K562 (cell line): ENCODE results near the gene EMC1. TPM values are rescaled to one million over a fixed set of nuclear protein-coding genes. Genes with fewer than 3 reads are reported as not detected.

ENCODE experiments used
- ATAC-seq: fragments of 200-7000 bp; cut with Tn5 transposase; 3 replicates; pipeline ENCODE4 v1.9.1; 2020; ENCODE audit warnings: moderate library complexity
- BruUV-seq: library from RNA; stranded (reverse); fragments of 400-500 nt; replicated peaks from 2 replicates; lab custom pipeline; 2021; lab: Mats Ljungman, UMichigan
- CTCF ChIA-PET: fragments of 300-600 bp; formaldehyde crosslinking; extraction: SDS; loops from one replicate; lab custom pipeline; 2021; ENCODE audit warnings: low intra/inter-chr PET ratio; lab: Yijun Ruan, JAX
- POLR2A ChIA-PET: fragments of 300-600, 350-650 bp; sonication (Branson Sonifier 250); formaldehyde crosslinking; extraction: SDS; loops from one replicate; lab custom pipeline; 2021; ENCODE audit warnings: antibody characterized with exemption, inconsistent platforms; lab: Yijun Ruan, JAX
- DNase-seq, 4 experiments: peaks; one replicate each; pipeline versions ENCODE4 v3.0.0 to v3.0.0-alpha.2; 2011 to 2018; ENCODE audit warnings: low spot score in 3 of 4, mixed read lengths in 3 of 4; ENCODE audit errors: extremely low read depth in 1 of 4
- FAIRE-seq: peaks from 2 replicates; lab custom pipeline; 2011; peaks lifted over from hg19 to GRCh38; lab: Jason Lieb, UNC
- H2AFZ ChIP-seq: 2 replicates; pipeline ENCODE4 v1.6.0; 2011; ENCODE audit warnings: low read depth, low read length, control low read depth, inconsistent platforms
- H3K27ac ChIP-seq: fragments of 200-600 bp; 3 replicates; pipeline ENCODE4 v1.8.0; 2011; ENCODE audit warnings: low read depth, mild to moderate bottlenecking, control low read depth, inconsistent platforms, low read length, moderate library complexity, mixed read lengths; ENCODE audit errors: extremely low read depth
- H3K27me3 ChIP-seq, 2 experiments: fragments of 300-600 bp in 1 of 2; 2 replicates in 1 of 2; 3 replicates in 1 of 2; pipeline versions ENCODE4 v1.6.0 to v1.8.0; 2011; ENCODE audit warnings: inconsistent platforms in 2 of 2, low read length in 2 of 2, mild to moderate bottlenecking in 1 of 2, mixed read lengths in 1 of 2, moderate library complexity in 1 of 2; ENCODE audit not compliant: control insufficient read depth in 2 of 2, insufficient read depth in 2 of 2
- H3K36me3 ChIP-seq: fragments of 300-600 bp; 3 replicates; pipeline ENCODE4 v1.8.0; 2011; ENCODE audit warnings: mild to moderate bottlenecking, low read length, inconsistent platforms; ENCODE audit not compliant: control insufficient read depth, insufficient read depth
- H3K4me1 ChIP-seq, 2 experiments: fragments of 200-600 bp in 1 of 2; replicated peaks in 1 of 2; 2 replicates in 1 of 2; 3 replicates in 1 of 2; pipeline versions ENCODE4 v1.5.1 to v1.8.0; 2011; ENCODE audit warnings: inconsistent platforms in 2 of 2, low read length in 2 of 2, mild to moderate bottlenecking in 1 of 2, mixed read lengths in 1 of 2, moderate library complexity in 1 of 2; ENCODE audit not compliant: control insufficient read depth in 2 of 2, insufficient read depth in 2 of 2
- H3K4me2 ChIP-seq: 2 replicates; pipeline ENCODE4 v1.6.1; 2011; ENCODE audit warnings: low read length, control low read depth, inconsistent platforms, mixed read lengths; ENCODE audit not compliant: insufficient read depth
- H3K4me3 ChIP-seq: fragments of 200-600 bp; sonication (generic), shearing (Covaris generic); 2 replicates; pipeline ENCODE4 v1.5.1; 2016; ENCODE audit warnings: control low read depth, inconsistent platforms
- H3K79me2 ChIP-seq: fragments of 200-600 bp; 3 replicates; pipeline ENCODE4 v1.8.0; 2011; ENCODE audit warnings: low read length, inconsistent platforms; ENCODE audit not compliant: control insufficient read depth, insufficient read depth
- H3K9ac ChIP-seq, 2 experiments: 2 replicates each; pipeline versions ENCODE4 v1.6.0 to v1.6.1; 2011; ENCODE audit warnings: low read depth in 2 of 2, low read length in 2 of 2, control low read depth in 1 of 2, inconsistent platforms in 1 of 2, mild to moderate bottlenecking in 1 of 2, mixed read lengths in 1 of 2; ENCODE audit not compliant: insufficient read depth in 1 of 2
- H3K9me1 ChIP-seq: one replicate; pipeline ENCODE4 v1.6.0; 2011; ENCODE audit warnings: inconsistent platforms, mild to moderate bottlenecking, low read length, moderate library complexity; ENCODE audit not compliant: control insufficient read depth, insufficient read depth
- H3K9me3 ChIP-seq: replicated peaks from 2 replicates; pipeline ENCODE4 v1.5.1; 2011; ENCODE audit warnings: low read depth, low read length, inconsistent platforms; ENCODE audit not compliant: control insufficient read depth, insufficient read depth
- H4K20me1 ChIP-seq: replicated peaks from 2 replicates; pipeline ENCODE4 v1.6.1; 2011; ENCODE audit warnings: low read length, inconsistent platforms, mixed read lengths; ENCODE audit not compliant: control insufficient read depth, insufficient read depth
- EHMT2 ChIP-seq: fragments of 450-650 bp; IDR thresholded peaks from 2 replicates; pipeline ENCODE4 v1.6.1; 2018; ENCODE audit warnings: antibody characterized with exemption
- HMG20A ChIP-seq: fragments of 450-650 bp; formaldehyde crosslinking; conservative IDR thresholded peaks from 2 replicates; pipeline ENCODE4 v1.4.0; 2020; ENCODE audit warnings: mild to moderate bottlenecking, mixed read lengths
- HOMEZ ChIP-seq: fragments of 250-450 bp; sonication (Bioruptor Pico); IDR thresholded peaks from 2 replicates; pipeline ENCODE4 v1.4.0; 2020; ENCODE audit warnings: mild to moderate bottlenecking, moderate library complexity
- KLF16 ChIP-seq: IDR thresholded peaks from 2 replicates; pipeline ENCODE4 v1.6.1; 2016; ENCODE audit warnings: antibody characterized with exemption
- MYNN ChIP-seq, 2 experiments: sonication (generic); formaldehyde crosslinking in 1 of 2; IDR thresholded peaks; 2 replicates each; pipeline versions ENCODE4 v1.5.0 to v1.6.1; 2016 to 2020; ENCODE audit warnings: antibody characterized with exemption in 1 of 2, missing genetic modification reagents in 1 of 2
- OTX1 ChIP-seq: fragments of 450-650 bp; formaldehyde crosslinking; IDR thresholded peaks from 2 replicates; pipeline ENCODE4 v1.4.0; 2022; ENCODE audit warnings: mild to moderate bottlenecking
- RBBP5 ChIP-seq: fragments of 200-600 bp; sonication (generic); IDR thresholded peaks from 2 replicates; pipeline ENCODE4 v1.6.1; 2012; ENCODE audit warnings: borderline replicate concordance, mild to moderate bottlenecking, low read length, control low read depth, inconsistent platforms; ENCODE audit not compliant: insufficient read depth, poor library complexity, severe bottlenecking
- RCOR1 ChIP-seq, 2 experiments: IDR thresholded peaks; 2 replicates each; pipeline ENCODE4 v1.6.1; 2012; ENCODE audit warnings: low read depth in 2 of 2, low read length in 2 of 2, borderline replicate concordance in 1 of 2, improper control_type of control experiment in 1 of 2
- SMARCE1 ChIP-seq: fragments of 450-650 bp; IDR thresholded peaks from 2 replicates; pipeline ENCODE4 v1.7.1; 2016; ENCODE audit warnings: mild to moderate bottlenecking
- ZBED1 ChIP-seq: IDR thresholded peaks from 2 replicates; pipeline ENCODE4 v1.6.1; 2014
- ZNF165 ChIP-seq: fragments of 250-450 bp; sonication (Bioruptor Pico); IDR thresholded peaks from 2 replicates; pipeline ENCODE4 v1.4.0; 2020; ENCODE audit warnings: borderline replicate concordance
- WGBS: fragments of 100-300 bp; shearing (Covaris generic); methylation state at CpG from one replicate; pipeline ENCODE4 v1.1.6; 2016; ENCODE audit warnings: low coverage, mixed read lengths; ENCODE audit not compliant: insufficient coverage; ENCODE audit errors: missing lambda C conversion rate; 5-methylcytosine and 5-hydroxymethylcytosine counted together
- in situ Hi-C: fragments of 300-500 bp; cut with MboI; formaldehyde crosslinking; loops from 4 replicates; pipeline ENCODE4 v1.15.0; 2018; ENCODE audit warnings: inconsistent platforms, mixed read lengths
- intact Hi-C: fragments of 100-400 bp; cut with micrococcal nuclease; formaldehyde crosslinking; loops from 2 replicates; pipeline ENCODE4 v1.14.2; 2022
- polyA plus RNA-seq, 8 experiments: library from polyadenylated mRNA; depleted of rRNA in 4 of 8; stranded (reverse) in 5 of 8; unstranded in 3 of 8; fragments of >200 nt; fragmentation: Nextera tagmentation in 2 of 8; fragmentation: Illumina TruSeq in 1 of 8; extraction: Ambion mirVana in 2 of 8; extraction: Trizol in 1 of 8; gene quantifications; 2 replicates each; pipeline versions ENCODE4 v1.2.1 to v1.2.3, GENCODE V29; 2011 to 2014; ENCODE audit warnings: inconsistent platforms in 1 of 8, missing spikeins in 1 of 8
- total RNA-seq, 7 experiments: library from RNA; depleted of rRNA in 6 of 7; stranded (reverse); fragments of >200 nt in 6 of 7; fragmentation: Illumina TruSeq in 2 of 7; extraction: Trizol in 2 of 7; gene quantifications; 2 replicates each; pipeline versions ENCODE4 v1.2.1 to v1.2.3, GENCODE V29; 2011 to 2021; ENCODE audit warnings: low replicate concordance in 1 of 7
- TF ChIP-seq, protein P1 (sequence below): fragments of 450-650 bp; formaldehyde crosslinking; IDR thresholded peaks from 2 replicates; pipeline ENCODE4 v1.4.0; 2022; ENCODE audit warnings: missing genetic modification characterization
- TF ChIP-seq, protein P2 (sequence below): fragments of 250-450 bp; sonication (Bioruptor Pico); IDR thresholded peaks from 2 replicates; pipeline ENCODE4 v1.4.0; 2020; ENCODE audit warnings: mild to moderate bottlenecking
- TF ChIP-seq, protein P3 (sequence below): fragments of 450-650 bp; formaldehyde crosslinking; IDR thresholded peaks from 2 replicates; pipeline ENCODE4 v1.4.0; 2020; ENCODE audit warnings: mild to moderate bottlenecking, moderate library complexity

EMC1 gene
- total and polyA plus RNA-seq, 9 of the 15 experiments (the other 6 are each of a cell fraction or from before 2014, with no cell fraction given): 17.8 to 88.2 (median 37.4) TPM

- no peak for TF ChIP-seq OTX1 (CRISPR knock-in tag)
- TF ChIP-seq HMG20A (CRISPR knock-in tag): no peak
- TF ChIP-seq KLF16: peak; percentile 38; the same call in 1 of the 2 replicates
These were observed 10.4 kb downstream of the EMC1 start (continued) for GRCh38 chr1:19240673-19241538.

- POLR2A ChIA-PET: interaction anchor here (0.6 to 3.7 kb wide), 2 partner anchors 12 to 60 kb away, joined by 3 to 20 read pairs; partner anchors contain the start of genes EMC1 and MRTO4
- CTCF ChIA-PET: interaction anchor here (1.2 to 2.7 kb wide), 2 partner anchors 61 to 62 kb away, joined by 4 to 23 read pairs; no protein-coding TSS in a partner anchor
- WGBS: 95% methylated on average over 7 of the region's 7 CpGs
- Histone ChIP-seq H3K4me3 (no peak overlapping the region), H3K9me1 (no peaks in the 10 kb centered on the region), H3K9ac (no peak overlapping the region), H3K27ac (no peak overlapping the region), H3K4me2 (no peak overlapping the region), H3K9me3 (no peaks in the 10 kb centered on the region), H3K79me2 (peaks cover 4% of the 10 kb centered on the region), H3K27me3 (no peaks in the 10 kb centered on the region), H3K36me3 (peaks cover 91% of the 10 kb centered on the region), H4K20me1 (peaks cover 4% of the 10 kb centered on the region; the same call in 1 of the 2 replicates), H2AFZ (no peak overlapping the region), H3K4me1 (no peaks in the 10 kb centered on the region)
- intact Hi-C loops (loop anchor here (2.0 to 10.0 kb wide), 3 partner anchors 61 to 325 kb away; no protein-coding TSS in a partner anchor), in situ Hi-C loops (loop anchor here (10.0 kb wide), 2 partner anchors 355 to 415 kb away; no protein-coding TSS in a partner anchor)
- no TSS peak for BruUV-seq
- FAIRE-seq: no peak
- ATAC-seq: no peak
- DNase-seq: no peak
- TF ChIP-seq SMARCE1: no peak
- TF ChIP-seq, protein P1, sequence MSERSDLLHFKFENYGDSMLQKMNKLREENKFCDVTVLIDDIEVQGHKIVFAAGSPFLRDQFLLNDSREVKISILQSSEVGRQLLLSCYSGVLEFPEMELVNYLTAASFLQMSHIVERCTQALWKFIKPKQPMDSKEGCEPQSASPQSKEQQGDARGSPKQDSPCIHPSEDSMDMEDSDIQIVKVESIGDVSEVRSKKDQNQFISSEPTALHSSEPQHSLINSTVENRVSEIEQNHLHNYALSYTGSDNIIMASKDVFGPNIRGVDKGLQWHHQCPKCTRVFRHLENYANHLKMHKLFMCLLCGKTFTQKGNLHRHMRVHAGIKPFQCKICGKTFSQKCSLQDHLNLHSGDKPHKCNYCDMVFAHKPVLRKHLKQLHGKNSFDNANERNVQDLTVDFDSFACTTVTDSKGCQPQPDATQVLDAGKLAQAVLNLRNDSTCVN (CRISPR knock-in tag): no peak
- TF ChIP-seq RBBP5: no peak
- TF ChIP-seq RCOR1 (IDR thresholded peaks at IDR 0.05; ENCODE audit: borderline replicate concordance in 1 of 2, low read depth in 2 of 2, low read length in 2 of 2): no peak
- no peak for TF ChIP-seq ZBED1
- no peak for TF ChIP-seq ZNF165 (CRISPR knock-in tag)
- no peak for TF ChIP-seq EHMT2
- TF ChIP-seq, protein P2, sequence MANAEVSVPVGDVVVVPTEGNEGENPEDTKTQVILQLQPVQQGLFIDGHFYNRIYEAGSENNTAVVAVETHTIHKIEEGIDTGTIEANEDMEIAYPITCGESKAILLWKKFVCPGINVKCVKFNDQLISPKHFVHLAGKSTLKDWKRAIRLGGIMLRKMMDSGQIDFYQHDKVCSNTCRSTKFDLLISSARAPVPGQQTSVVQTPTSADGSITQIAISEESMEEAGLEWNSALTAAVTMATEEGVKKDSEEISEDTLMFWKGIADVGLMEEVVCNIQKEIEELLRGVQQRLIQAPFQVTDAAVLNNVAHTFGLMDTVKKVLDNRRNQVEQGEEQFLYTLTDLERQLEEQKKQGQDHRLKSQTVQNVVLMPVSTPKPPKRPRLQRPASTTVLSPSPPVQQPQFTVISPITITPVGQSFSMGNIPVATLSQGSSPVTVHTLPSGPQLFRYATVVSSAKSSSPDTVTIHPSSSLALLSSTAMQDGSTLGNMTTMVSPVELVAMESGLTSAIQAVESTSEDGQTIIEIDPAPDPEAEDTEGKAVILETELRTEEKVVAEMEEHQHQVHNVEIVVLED: no peak
- no peak for TF ChIP-seq MYNN (IDR thresholded peaks at IDR 0.05)
- TF ChIP-seq MYNN (CRISPR knock-in tag; IDR thresholded peaks at IDR 0.05): no peak
- TF ChIP-seq, protein P3, sequence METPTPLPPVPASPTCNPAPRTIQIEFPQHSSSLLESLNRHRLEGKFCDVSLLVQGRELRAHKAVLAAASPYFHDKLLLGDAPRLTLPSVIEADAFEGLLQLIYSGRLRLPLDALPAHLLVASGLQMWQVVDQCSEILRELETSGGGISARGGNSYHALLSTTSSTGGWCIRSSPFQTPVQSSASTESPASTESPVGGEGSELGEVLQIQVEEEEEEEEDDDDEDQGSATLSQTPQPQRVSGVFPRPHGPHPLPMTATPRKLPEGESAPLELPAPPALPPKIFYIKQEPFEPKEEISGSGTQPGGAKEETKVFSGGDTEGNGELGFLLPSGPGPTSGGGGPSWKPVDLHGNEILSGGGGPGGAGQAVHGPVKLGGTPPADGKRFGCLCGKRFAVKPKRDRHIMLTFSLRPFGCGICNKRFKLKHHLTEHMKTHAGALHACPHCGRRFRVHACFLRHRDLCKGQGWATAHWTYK (CRISPR knock-in tag): no peak
- TF ChIP-seq HOMEZ (CRISPR knock-in tag): no peak
These were observed 11.4 kb downstream of the EMC1 start for GRCh38 chr1:19239876-19240275.
